Measurements from ENCODE around the gene RECQL5.

DNA sequence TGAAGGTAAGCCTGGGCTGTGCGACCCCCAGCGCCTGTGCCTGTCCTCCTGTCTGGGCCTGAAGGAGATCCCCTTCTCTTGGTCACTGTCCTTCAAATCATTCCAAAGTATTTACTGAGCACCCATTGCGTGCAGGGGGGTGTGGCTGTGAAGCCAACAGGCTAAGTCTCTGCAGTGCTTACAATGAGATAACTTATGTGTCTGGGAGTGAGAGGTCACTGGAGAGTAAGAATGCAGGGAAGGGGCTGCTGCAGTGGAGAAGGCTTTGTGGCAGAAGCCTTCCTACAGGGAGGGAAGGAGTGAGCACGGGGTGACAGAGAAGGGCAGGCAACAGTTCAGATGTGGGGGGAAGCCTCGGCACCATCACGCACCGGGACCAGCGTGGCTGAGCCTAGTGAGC, 44.9 kb downstream of the RECQL5 start:
- TF ChIP-seq, protein P1, sequence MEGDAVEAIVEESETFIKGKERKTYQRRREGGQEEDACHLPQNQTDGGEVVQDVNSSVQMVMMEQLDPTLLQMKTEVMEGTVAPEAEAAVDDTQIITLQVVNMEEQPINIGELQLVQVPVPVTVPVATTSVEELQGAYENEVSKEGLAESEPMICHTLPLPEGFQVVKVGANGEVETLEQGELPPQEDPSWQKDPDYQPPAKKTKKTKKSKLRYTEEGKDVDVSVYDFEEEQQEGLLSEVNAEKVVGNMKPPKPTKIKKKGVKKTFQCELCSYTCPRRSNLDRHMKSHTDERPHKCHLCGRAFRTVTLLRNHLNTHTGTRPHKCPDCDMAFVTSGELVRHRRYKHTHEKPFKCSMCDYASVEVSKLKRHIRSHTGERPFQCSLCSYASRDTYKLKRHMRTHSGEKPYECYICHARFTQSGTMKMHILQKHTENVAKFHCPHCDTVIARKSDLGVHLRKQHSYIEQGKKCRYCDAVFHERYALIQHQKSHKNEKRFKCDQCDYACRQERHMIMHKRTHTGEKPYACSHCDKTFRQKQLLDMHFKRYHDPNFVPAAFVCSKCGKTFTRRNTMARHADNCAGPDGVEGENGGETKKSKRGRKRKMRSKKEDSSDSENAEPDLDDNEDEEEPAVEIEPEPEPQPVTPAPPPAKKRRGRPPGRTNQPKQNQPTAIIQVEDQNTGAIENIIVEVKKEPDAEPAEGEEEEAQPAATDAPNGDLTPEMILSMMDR (conservative IDR thresholded peaks at IDR 0.05 in 1 of 2, IDR thresholded peaks at IDR 0.05 in 1 of 2; ENCODE audit: extremely low read depth in 1 of 2, insufficient read depth in 1 of 2, low read depth in 1 of 2, low read length in 2 of 2): no peak
- TF ChIP-seq EZH2 (IDR thresholded peaks at IDR 0.05; ENCODE audit: borderline replicate concordance, low read length): no peak
